ENCODE measurements around the gene MRPS10. TPM values are rescaled to one million over a fixed set of nuclear protein-coding genes. Genes with fewer than 3 reads are reported as not detected.

The MRPS10 gene
- total RNA-seq, 4 donors from 2014 or later, result 20.9 to 27.1 (median 25.8) TPM

- H3K4me3 ChIP-seq (ENCODE audit: low read depth, poor library complexity, severe bottlenecking), result no peak overlapping the region
- TF ChIP-seq CTCF (IDR thresholded peaks at IDR 0.05), result no peak
- no peak for TF ChIP-seq POLR2A (IDR thresholded peaks at IDR 0.05)
- intact Hi-C loops (cut with DNase I; ENCODE audit: low total_unique reads), result no loop called here
- no peak for DNase-seq (ENCODE audit: low spot score in 2 of 2)
- 74 to 75% methylated on average over 5 of the region's 5 CpGs for WGBS, 2 donors
Observed at GRCh38 chr6:42255050-42255449, 37.4 kb upstream of the MRPS10 start.

DNA sequence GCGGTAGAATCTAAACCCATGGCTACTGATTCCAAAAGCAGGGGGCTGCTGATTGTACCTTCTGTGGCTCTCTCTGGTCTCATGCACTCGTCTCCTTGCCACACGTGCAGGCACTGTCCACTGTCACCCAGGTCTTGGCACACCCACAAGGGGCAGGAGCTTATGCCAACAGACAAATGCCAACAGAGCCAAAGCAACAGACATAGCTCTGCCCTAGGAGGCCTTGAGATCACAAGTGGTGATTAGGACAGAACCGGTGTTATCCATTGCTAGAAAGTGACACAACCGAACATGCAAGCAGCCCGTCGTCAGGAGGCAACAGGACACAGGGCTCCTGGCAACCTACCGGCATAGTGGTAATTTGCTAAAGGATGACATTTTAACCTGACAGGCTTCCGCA, 36.8 kb upstream of the MRPS10 start:
- no peak overlapping the region for H3K4me3 ChIP-seq (ENCODE audit: low read depth, poor library complexity, severe bottlenecking)
- WGBS, 2 donors, result 94 to 95% methylated on average over 9 of the region's 9 CpGs
- DNase-seq (ENCODE audit: low spot score in 2 of 2), result no peak
- intact Hi-C loops (cut with DNase I; ENCODE audit: low total_unique reads), result no loop called here
- TF ChIP-seq CTCF (IDR thresholded peaks at IDR 0.05) (no peak), POLR2A (IDR thresholded peaks at IDR 0.05) (no peak)

DNA sequence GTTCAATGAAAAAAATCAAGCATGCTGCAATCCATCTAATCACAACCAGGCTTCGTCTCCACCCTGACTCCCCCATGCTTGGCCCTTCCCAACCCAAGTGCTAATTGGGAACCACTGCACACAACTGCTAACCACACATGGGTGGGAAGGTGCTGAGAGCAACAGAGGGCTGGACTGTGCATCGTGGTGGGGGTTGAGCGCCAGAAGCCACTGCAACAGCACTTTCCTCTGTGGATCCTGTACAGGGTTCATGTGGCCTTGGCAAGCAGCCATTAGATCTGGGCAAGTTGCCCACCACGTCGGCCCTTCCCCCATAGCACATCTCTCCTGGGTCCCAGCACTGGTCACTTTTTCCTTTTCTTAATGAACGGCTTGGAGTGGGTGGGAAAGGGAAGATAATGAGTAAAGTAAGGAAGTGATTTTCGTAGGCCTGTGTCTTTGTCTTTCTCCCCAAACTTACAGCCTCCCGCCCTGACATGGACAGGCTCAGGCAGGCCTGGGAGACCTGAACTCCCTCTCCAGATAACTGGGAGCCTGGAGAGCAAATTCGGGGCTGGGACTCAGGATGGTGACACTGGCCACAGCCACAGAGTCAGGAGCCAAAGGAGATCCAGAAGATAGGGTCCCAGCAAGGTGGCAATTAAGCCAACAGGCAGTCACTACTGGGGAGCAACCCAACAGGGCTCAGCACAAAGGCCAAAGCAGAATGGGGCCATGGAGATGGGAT, 34.4 kb upstream of the MRPS10 start:
- intact Hi-C loops (cut with DNase I; ENCODE audit: low total_unique reads), result no loop called here
- H3K4me3 ChIP-seq (ENCODE audit: low read depth, poor library complexity, severe bottlenecking), result no peak overlapping the region
- TF ChIP-seq CTCF (IDR thresholded peaks at IDR 0.05), result no peak
- no peak for TF ChIP-seq POLR2A (IDR thresholded peaks at IDR 0.05)
- 11 to 17% methylated on average over 9 of the region's 9 CpGs for WGBS, 2 donors
- peak in 1 of 2 donors; percentile 90 for DNase-seq (ENCODE audit: low spot score in 2 of 2)

- DNase-seq (ENCODE audit: low spot score in 2 of 2), result no peak
- 31 to 56% methylated on average over 1 of the region's 1 CpG for WGBS, 2 donors
- intact Hi-C loops (cut with DNase I; ENCODE audit: low total_unique reads), result no loop called here
- no peak overlapping the region for H3K4me3 ChIP-seq (ENCODE audit: low read depth, poor library complexity, severe bottlenecking)
- TF ChIP-seq CTCF (IDR thresholded peaks at IDR 0.05) (no peak), POLR2A (IDR thresholded peaks at IDR 0.05) (no peak)
Observed at GRCh38 chr6:42251500-42251899, 33.8 kb upstream of the MRPS10 start.

DNA sequence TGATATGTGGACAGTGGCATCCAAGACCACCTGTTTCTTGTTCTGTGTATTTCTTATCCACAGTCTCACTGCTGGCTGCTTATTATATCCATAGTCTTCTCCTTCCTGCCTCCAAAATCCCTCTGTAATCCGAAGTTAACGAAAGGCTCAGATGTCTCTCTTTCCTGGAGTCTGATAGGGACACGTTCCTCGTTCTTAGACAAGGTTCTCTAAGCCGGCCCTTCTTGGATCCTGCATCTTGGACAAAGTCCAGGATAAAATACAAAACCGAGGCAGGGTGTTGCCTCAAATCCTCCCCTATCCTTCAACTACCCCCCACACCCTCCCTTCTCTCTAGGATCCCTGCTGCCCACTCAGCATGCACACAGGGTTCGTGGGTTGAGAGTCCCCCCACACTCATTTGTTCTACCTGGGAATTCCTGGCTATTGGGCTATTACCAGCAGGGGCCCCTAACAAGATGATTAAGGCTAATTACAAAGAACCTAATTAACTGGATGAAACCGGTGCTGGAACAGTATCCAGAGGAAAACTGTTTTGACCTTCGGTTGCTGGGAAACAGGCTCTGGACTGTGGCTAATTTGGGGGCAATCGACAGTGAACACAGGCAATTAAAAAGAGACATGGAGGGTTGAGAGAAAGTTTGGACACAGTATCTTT, 32.7 kb upstream of the MRPS10 start:
- no peak for DNase-seq (ENCODE audit: low spot score in 2 of 2)
- intact Hi-C loops (cut with DNase I; ENCODE audit: low total_unique reads), result no loop called here
- 46 to 58% methylated on average over 10 of the region's 10 CpGs for WGBS, 2 donors
- no peak for TF ChIP-seq CTCF (IDR thresholded peaks at IDR 0.05)
- TF ChIP-seq POLR2A (IDR thresholded peaks at IDR 0.05), result no peak
- H3K4me3 ChIP-seq (ENCODE audit: low read depth, poor library complexity, severe bottlenecking), result no peak overlapping the region

All from lower leg skin (tissue), 4 donors.